DND-41 (cell line): ENCODE measurements around the gene ST6GALNAC3.

Experiments
- EZH2 ChIP-seq: IDR thresholded peaks from 3 replicates; pipeline ENCODE4 v1.6.1; 2012; ENCODE audit warnings: borderline replicate concordance, low read depth, mild to moderate bottlenecking, moderate library complexity, low read length, inconsistent platforms; ENCODE audit not compliant: severe bottlenecking
- TF ChIP-seq, protein P1 (sequence below): IDR thresholded peaks from 2 replicates; pipeline ENCODE4 v1.5.1; 2012; ENCODE audit warnings: borderline replicate concordance, low read length, moderate library complexity, mild to moderate bottlenecking; ENCODE audit not compliant: poor library complexity, severe bottlenecking; ENCODE audit errors: extremely low read depth

GRCh38 chr1:76027341-76027740 is 47.2 kb upstream of the ST6GALNAC3 start:
- TF ChIP-seq, protein P1, sequence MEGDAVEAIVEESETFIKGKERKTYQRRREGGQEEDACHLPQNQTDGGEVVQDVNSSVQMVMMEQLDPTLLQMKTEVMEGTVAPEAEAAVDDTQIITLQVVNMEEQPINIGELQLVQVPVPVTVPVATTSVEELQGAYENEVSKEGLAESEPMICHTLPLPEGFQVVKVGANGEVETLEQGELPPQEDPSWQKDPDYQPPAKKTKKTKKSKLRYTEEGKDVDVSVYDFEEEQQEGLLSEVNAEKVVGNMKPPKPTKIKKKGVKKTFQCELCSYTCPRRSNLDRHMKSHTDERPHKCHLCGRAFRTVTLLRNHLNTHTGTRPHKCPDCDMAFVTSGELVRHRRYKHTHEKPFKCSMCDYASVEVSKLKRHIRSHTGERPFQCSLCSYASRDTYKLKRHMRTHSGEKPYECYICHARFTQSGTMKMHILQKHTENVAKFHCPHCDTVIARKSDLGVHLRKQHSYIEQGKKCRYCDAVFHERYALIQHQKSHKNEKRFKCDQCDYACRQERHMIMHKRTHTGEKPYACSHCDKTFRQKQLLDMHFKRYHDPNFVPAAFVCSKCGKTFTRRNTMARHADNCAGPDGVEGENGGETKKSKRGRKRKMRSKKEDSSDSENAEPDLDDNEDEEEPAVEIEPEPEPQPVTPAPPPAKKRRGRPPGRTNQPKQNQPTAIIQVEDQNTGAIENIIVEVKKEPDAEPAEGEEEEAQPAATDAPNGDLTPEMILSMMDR: no peak
- no peak for TF ChIP-seq EZH2
